HUDEP-2 (cell line): ENCODE measurements around the gene LHX5.

ENCODE experiments used
- DNase-seq, 76 experiments: peaks; one replicate each; lab custom pipeline; 2025; ENCODE audit not compliant: unreplicated experiment in 76 of 76; lab: John Stamatoyannopoulos, UW

LHX5 gene

GRCh38 chr12:113466454-113467141, 5.1 kb downstream of the LHX5 start:
- DNase-seq, result no peak

- no peak for DNase-seq
These were observed 5.7 kb downstream of the LHX5 start for GRCh38 chr12:113465808-113466453.

GRCh38 chr12:113464852-113465719, 6.6 kb downstream of the LHX5 start:
- DNase-seq, result no peak

GRCh38 chr12:113464452-113464775, 7.3 kb downstream of the LHX5 start:
- DNase-seq, result no peak

GRCh38 chr12:113463746-113464451, 7.8 kb downstream of the LHX5 start:
- DNase-seq, result peak in 1 of 76 experiments; percentile 21

- no peak for DNase-seq
These were observed 8.5 kb downstream of the LHX5 start for GRCh38 chr12:113462998-113463745.

GRCh38 chr12:113462117-113462774, 9.4 kb downstream of the LHX5 start:
- peak in 62 of 76 experiments; percentile 9 to 74 (median 50) for DNase-seq

- DNase-seq, result peak in 35 of 76 experiments; percentile 2 to 58 (median 31)
These were observed 10.0 kb downstream of the LHX5 start for GRCh38 chr12:113461666-113462065.

GRCh38 chr12:113459981-113460380, 11.7 kb downstream of the LHX5 start:
- no peak for DNase-seq

GRCh38 chr12:113457710-113458109, 14.0 kb downstream of the LHX5 start:
- DNase-seq, result no peak

GRCh38 chr12:113457185-113457584, 14.5 kb downstream of the LHX5 start:
- DNase-seq, result no peak

- DNase-seq, result no peak
These were observed 14.9 kb downstream of the LHX5 start for GRCh38 chr12:113456761-113457160.

GRCh38 chr12:113456199-113456598, 15.5 kb downstream of the LHX5 start:
- no peak for DNase-seq

GRCh38 chr12:113453330-113453729, 18.3 kb downstream of the LHX5 start:
- DNase-seq, result no peak

- no peak for DNase-seq
These were observed 19.2 kb downstream of the LHX5 start for GRCh38 chr12:113452458-113452857.

GRCh38 chr12:113449839-113450238, 21.8 kb downstream of the LHX5 start:
- DNase-seq, result no peak

GRCh38 chr12:113449299-113449698, 22.4 kb downstream of the LHX5 start:
- DNase-seq, result no peak

- no peak for DNase-seq
These were observed 22.8 kb downstream of the LHX5 start for GRCh38 chr12:113448873-113449272.

GRCh38 chr12:113445544-113446171, 26.0 kb downstream of the LHX5 start:
- DNase-seq, result peak in 1 of 76 experiments; percentile 4
